GM18867 (cell line): ENCODE results near the gene STAB2.

ENCODE experiments used
- ATAC-seq: cut with Tn5 transposase; IDR thresholded peaks from one replicate; pipeline ENCODE4 v1.9.1; 2021; ENCODE audit warnings: mild to moderate bottlenecking, moderate library complexity; ENCODE audit not compliant: unreplicated experiment

The STAB2 gene

DNA sequence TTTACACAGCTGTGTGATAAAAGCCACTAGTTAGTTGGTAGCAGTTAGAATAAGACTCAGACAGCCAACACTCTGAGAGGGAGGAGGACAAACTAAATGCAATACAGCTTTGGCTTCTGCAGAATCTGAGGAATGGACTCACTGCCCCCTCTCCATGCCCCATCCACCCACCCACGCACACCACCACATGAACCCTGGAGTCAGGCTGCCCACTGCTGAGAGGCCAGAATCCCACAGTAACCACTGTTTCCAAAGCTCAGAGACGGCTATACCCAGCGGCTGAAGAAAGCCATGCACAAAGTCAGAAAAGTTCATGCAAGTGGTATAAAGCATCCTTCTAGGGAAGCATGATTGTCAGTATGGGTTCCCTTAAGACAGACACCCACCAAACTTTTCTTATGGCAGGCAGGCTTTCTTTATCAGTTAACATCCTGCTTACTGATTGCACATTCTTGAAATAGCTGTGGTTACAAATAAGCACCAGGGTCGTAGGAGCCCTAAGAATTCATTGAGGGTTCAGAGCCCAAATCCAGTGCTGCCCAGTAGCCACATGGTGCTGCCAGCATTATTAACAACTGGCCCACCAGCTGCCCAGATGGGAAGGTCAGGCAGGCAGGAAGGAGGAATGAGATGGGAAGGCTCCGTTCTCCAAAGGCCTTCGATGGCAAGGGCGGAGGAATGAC, 192.5 kb downstream of the STAB2 start:
- ATAC-seq: no peak

DNA sequence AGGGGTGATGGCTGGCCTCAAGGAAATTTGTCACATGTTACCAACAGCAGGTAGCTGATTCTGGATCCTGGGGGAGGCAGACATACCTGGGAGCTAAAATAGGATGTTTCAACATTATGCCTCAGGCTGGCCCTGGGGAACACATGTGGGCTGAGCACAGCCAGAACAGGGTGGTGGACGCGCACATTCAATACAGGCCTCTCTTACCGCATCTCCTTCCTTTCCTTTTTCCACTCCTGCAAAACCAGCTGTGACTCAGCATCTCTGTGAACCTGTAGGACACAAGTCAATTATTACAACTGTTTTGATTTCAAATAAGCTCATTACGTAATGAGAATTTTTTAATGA, 193.0 kb downstream of the STAB2 start:
- no peak for ATAC-seq

DNA sequence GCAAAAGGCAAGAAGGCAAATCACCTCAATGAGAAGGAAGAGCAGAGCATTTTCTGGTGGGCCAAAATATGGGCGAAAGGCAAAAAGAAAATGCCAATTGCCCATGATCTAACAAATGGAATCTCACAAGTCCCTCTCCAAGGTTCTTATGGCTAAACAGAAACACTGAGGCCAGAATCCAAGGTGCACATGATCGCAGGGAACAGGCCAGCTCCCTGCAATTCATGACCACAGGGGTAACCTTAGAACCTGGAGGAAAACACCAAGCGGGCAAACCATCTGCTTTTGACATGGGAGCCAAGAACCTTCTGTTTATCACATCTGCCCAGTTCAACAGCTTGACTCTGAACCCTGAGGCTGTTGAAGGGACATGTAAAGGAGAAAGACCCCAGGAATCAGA, 193.9 kb downstream of the STAB2 start:
- ATAC-seq: no peak

DNA sequence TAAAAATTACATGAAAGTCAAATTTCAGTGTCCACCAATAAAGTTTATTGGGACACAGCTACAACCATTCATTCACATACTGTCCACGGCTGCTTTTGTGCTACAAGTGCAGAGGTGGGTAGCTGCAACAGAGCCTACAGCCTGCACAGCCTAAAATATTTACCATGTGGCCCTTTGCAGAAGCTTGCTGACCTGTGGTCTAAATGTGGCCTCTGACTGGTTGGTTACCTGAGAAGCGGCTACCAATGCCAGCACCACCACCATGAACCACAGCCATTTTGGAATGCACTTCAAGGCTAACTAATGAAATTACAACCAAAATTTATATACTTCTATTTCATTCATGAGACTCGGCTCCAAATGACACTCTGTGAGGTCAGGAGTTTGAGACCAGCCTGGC, 195.3 kb downstream of the STAB2 start:
- no peak for ATAC-seq

DNA sequence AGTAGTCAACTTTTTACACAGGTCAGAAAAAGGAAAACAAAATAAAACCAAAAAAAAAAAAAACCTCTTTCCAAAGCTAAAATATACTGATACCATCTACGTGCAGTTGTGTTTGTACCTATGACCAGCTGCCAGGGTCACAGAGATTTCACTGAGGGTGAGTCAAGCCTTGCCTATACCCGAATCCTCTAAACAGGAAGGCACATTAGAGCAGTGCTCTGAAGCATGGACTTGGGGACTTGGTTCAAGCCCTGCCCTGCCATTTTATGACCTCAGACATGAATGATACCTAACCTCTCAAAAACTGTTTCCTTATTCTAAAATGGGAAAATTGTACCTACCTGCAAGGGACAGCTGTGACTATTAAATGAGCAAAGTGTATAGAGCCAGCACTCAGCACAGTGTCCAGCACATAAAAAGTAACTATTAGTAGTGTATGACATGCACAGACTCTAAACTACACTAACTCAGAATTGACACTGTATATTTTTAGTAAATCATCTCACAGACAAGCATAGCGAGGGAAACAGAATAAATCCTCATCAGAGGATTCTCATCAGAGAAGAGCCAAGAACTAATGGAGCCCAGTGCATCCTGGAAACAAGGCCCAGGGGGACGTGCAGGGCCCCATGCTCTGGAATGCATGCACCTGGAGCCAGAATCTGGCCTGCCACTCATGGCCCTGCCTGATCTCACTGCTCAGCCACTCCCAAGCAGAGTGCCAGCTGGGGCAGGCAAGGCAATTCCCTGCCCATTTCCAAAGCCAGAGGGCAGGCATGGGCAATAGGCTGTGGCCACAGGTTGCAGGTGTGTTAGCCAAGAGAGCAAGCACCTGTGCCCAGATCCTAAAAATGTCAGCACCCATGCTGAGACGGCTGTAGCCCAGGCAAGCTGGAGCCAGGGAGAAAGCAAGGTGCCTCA, 196.9 kb downstream of the STAB2 start:
- no peak for ATAC-seq

DNA sequence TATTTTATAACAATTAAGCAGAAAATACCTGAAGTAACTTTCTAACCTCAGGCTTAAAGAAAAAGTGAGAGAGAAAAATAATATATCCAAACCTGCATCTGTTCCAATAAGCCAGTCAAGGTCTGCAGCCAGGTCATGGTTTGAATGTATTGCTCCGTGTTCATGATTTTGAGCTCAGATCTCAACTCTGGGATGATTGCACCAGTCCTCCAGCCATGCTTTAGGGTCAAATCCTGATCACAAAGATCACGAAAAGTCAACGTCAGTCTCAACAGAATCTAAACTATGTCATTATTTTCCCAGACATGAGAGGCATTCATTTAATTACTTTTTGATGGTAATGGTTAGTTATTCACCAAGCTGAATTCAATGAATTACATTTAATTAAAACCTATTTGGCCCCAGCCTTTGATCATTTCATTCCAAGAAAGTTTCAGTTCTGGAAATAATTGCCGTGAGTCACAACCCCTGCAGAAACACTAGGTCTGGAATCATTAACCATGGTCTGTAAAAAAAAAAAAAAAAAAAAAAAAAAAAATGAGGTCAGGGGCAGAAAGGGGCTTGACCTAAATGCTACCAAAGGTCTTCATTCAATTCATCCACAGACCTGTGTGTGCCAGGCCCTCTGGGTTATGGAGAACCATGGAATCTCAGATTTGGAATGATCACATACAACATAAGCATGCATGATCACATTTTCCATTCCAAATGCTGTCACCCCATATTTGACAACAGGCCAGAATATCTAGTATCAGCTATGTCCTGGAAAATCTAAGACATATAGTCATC, 198.4 kb downstream of the STAB2 start:
- no peak for ATAC-seq

DNA sequence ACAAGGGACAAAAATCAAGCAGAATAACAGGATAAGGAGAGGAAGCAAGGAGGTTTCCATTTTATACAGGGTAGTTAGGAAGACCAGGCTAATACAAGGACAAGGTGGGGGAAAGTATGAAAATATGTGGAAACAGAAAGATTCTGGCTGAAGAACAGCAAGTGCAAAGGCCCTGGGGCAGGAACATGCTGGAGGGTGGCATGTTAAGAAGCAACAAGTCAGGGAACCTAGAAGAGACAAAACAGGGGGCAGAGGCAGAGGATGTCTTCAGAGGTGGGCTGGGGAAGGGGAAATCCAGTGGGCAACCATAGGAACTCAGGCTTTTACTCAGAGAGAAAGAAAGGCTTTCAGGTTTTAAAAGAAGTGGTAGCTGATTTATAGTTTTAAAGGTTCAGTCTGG, 199.1 kb downstream of the STAB2 start:
- ATAC-seq: no peak

DNA sequence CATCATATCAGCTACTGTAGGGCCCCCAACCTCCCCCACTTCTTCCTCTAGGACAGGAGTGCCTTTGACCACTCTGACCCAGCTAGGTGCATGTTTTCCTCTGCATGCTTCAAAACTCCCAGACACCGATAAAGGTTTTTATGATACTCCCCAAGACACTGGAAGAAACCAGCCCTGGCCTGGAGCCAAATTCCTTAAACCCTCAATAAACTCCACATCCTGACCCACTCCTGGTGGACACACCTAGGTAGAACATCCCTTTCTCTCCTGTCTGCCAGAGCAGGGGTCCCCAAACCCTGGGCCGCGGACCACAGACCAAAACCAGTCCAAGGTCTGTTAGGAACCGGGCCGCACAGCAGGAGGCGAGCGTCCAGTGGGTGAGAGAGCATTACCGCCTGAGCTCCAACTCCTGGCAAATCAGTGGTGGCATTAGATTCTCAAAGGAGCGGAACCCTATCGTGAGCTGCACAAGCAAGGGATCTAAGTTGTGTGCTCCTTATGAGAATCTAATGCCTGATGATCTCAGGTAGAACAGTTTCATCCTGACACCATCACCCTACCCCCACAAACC, 204.4 kb downstream of the STAB2 start:
- no peak for ATAC-seq

DNA sequence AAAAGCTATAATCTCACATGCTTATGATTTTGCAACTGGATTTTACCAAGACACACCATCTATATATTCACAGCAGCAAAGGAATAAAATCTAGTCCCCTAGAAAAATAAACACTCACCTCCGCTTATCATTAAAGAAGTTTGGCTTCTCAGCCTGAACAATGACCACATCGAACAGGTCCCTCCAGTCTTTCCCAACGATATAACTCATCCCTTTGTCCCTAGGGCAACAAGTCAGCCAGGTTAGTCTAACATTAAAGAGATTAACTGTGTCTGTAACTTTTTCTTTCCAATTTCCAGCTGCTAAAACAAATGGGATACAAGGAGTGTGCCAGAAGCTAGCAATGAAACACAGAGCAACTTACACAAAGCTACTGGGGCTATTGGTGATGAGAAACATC, 206.0 kb downstream of the STAB2 start:
- no peak for ATAC-seq

DNA sequence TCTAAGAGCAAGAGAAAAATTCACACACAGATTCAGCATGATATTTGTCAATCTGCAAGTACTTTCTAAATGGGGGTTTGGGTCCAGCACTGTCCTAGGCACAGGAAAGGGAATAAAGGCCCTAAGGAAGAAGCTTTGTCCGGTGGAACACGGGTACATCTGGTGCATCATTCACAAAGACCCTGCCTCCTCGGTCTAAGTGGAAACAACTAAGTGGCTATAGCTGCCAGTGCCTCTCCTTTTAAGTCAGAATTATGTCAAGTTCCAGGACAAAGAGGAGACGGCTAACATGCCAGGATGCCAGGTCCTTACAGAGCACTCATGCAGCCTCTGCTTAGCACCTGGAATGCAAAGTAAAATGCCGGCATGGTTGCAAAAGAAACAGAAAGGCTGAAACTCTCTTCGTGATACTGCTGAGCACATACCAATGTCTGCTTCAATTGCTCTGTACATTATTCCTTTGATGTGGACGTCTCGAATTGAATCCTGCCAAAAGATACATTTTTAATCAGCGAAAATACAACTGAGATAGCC, 206.5 kb downstream of the STAB2 start:
- ATAC-seq: no peak

DNA sequence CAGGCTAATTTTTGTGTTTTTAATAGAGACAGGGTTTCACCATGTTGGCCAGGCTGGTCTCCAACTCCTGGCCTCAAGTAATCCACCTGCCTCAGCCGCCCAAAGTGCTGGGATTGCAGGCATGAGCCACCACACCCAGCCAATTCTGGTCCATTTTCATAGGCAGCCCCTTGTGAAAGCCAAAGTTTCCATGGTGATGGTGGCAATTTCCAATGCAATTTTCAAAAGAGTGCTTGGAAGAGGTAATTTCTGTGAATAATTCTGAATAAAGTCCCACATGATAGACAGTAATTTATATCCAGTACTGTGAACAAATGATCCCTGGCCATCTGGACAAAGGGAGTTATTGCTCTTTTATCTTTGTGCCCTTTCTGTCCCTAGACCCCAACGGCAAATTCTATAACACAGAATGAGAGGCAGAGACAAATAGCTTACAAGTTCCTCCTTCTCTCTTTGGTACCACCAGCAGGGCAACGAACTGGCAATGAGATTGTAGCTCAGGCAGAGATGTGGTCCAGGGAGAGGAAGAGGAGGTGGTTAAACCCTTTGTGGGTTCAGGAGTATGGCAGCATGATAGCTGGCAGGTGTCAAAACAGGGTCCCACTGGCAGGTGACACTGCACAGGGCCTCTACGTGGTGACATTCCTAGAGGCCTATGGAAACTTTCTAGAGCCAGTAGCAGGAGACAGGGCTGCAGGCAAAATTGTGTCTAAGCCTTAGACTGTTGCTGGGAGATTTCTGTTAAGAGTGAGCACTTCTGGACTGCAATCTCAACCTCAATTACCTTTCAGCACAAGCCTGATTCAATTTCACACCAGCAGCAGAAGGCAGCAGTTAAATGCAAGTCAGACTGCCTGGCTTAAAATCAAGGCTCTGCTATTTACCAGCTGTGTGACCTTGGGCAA, 207.5 kb downstream of the STAB2 start:
- no peak for ATAC-seq

DNA sequence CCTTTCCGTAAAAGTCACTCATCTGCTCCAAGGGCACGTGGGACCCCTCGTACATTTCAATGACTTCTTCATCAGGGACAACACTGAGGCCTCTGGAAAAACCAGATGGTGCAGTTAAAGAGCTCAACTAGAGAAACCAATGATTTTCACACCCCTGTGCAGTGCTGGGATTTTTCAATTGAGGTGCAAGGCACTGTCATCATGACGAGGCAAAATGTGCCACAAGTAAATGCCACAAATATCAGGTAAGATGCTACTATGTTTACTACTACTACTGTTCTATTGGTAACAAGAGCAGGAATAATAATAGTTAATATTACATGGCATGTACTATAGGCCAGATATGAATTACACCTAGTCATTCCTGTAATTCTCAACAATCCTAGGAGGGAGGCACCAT, 211.5 kb downstream of the STAB2 start:
- ATAC-seq: no peak

DNA sequence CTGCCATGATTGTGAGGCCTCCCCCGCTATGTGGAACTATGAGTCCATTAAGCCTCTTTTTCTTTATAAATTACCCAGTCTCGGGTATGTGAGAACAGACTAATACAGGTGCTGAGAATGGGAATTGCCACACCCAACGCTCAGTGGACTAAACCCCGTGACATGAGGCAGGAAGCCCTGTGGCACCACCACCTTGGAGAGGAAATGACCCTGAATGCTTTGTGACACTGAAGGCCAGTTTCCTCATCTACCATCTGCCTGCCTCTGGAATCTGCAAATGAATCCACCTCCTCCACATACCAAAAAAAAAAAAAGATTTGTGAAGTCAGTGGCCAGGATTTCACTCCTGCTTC, 212.4 kb downstream of the STAB2 start:
- ATAC-seq: no peak

DNA sequence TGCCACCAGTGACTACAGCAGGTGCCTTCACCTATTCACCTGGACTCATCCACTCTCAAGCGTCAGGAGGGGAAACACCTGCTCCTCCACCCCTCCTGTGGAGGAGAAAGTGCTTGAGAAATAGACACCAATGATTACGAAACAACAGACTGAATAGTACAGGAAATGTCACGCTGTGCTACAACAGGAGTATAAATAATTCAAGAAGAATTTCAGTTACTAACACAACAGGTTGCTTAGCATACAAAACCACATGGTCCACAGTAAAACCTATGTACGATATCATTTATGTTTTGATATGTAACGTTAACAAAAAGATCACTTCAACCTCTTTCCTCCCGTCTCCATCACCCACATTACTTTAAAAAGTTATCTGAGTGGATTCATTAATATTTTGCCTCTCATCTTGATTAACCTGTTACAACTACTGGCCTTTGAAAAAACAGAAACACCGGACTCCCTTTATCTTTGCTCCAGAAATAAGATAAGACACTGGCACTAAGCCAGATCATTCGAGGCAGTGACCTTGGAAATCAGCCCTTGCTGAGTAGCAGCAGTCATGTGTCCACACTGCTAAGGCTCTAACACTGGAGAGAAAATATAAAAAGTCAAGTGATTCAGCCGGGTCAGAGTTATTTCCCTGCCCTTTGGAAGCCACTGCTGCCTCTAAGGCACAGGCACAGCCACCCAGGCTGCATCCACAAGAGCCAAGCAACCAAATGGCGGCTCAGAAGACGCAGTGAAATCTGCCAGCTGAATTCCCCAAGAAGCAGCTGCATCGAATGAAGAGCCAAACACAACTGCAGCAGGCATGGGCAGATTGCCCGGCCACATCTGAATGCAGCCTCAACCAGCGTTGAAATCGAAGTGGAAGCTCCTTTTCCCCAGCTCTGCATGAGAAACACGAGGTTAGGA, 213.0 kb downstream of the STAB2 start:
- no peak for ATAC-seq

DNA sequence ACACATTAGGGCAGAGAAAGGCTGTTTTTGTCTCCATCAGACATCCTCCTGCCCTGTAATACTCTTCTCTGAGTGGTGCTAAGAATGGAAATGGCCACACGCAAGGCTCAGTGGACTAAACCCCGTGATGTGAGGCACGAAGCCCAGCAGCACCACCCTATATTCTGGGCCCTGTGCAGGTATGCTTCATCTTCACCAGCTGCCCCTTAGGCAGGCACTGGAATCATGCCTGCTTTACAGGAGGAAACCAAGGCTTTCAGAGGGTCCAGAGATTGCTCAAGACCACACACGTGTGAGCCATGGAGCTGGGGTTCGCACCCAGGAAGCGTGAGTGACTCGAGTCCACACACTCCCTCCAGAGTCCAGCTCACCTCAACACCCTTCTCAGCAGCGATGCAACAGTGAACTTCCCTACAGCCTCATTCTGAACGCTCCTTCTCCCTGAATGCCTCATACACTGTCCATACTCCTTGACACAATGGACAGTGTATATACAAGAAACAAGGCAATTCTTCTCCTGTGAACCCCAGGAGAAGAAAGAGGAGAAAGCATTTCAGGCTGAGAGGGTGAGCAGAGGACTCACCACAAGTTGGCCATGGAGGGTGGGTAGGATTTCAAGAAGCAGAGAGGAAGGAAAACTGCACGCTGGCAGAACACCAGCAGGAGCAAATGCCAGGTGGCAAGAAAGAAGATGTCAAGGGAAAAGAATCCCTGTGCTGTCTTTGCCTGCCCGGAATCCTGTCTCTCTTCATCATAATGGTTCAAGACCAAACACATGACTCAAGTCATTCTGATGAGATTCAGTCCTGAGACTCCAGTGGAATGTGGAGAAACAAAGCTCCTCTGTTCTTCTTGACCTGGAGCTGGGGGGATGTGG, 214.9 kb downstream of the STAB2 start:
- no peak for ATAC-seq

DNA sequence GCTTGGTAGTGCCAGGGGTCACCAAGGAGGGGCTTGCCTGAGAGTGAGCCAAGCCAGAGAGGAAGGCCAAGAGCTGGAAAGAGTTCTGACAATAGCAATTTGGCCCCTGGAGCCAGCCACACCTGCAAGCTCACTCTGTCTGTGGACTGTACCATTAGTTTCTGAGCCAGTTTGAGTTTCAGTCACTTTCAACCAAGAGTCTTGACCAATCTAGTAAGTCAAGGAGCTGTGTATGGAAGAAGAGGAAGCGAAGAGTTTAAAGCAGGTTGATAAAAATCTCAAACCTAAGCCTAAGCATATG, 215.5 kb downstream of the STAB2 start:
- ATAC-seq: no peak

DNA sequence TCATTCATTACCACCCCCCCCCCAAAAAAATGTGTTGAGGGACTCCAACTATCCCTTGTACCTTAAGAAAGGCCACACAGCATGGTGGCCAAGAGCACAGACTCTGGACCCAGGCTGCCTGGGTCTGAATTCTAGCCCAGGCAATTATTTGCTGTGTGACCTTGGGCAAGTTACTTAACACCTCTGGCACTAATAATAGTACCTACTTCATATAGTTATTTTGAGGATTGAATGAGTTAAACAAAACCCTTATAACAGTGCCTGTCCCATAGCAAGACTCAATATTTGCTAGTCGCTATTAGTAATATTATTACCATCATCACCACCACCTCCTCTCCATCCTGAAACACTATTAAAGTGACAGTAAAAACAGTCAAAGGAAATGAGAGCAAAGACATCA, 216.8 kb downstream of the STAB2 start:
- ATAC-seq: no peak

DNA sequence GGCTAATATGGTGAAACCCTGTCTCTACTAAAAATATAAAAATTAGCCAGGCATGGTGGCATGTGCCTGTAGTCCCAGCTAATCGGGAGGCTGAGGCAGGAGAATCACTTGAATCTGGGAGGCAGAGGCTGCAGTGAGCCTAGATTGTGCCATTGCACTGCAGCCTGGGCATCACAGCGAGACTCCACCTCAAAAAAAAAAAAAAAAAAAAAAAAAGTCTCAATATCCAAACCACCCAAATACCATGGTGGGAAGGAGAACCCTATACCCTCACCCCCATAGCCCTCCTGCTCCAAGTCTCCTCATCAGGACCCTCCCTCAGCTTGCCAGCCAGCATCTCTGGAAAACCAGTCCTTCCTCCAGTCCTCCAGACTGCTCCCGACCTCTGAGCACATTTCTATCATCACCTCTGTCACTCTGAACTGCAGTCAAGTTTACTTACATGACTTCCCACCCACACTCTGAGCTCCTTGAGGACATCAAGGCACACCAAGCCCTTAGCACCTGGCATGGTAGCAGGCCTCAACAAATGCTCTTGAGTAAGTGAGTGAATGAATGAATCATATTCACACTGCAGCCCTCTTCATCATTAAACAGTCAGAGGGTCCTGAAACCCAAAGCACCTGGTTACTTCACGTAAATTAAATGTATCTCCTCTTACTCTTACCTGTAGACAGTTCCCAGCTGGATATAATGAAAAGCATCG, 218.7 kb downstream of the STAB2 start:
- no peak for ATAC-seq
